ENCODE measurements around the gene NUP133.
"Not testable (repeated sequence)": the region's sequence is repeated elsewhere in the genome, so short reads cannot be mapped to it uniquely, and the experiment has no call there.

DNA sequence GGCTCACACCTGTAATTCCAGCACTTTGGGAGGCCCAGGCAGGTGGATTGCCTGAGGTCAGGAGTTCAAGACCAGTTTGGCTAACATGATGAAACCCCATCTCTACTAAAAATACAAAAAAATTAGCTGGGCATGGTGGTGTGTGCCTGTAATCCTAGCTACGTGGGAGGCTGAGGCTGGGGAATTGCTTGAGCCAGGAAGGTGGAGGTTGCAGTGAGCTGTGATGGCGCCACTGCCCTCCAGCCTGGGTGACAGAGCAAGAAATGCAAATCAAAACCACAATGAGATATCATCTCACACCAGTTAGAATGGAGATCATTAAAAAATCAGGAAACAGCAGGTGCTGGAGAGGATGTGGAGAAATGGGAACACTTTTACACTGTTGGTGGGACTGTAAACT, 3.1 kb upstream of the NUP133 start:
- TF ChIP-seq, protein P1, sequence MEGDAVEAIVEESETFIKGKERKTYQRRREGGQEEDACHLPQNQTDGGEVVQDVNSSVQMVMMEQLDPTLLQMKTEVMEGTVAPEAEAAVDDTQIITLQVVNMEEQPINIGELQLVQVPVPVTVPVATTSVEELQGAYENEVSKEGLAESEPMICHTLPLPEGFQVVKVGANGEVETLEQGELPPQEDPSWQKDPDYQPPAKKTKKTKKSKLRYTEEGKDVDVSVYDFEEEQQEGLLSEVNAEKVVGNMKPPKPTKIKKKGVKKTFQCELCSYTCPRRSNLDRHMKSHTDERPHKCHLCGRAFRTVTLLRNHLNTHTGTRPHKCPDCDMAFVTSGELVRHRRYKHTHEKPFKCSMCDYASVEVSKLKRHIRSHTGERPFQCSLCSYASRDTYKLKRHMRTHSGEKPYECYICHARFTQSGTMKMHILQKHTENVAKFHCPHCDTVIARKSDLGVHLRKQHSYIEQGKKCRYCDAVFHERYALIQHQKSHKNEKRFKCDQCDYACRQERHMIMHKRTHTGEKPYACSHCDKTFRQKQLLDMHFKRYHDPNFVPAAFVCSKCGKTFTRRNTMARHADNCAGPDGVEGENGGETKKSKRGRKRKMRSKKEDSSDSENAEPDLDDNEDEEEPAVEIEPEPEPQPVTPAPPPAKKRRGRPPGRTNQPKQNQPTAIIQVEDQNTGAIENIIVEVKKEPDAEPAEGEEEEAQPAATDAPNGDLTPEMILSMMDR (IDR thresholded peaks at IDR 0.05) = not testable (repeated sequence)
- TF ChIP-seq POLR2A (IDR thresholded peaks at IDR 0.05) = not testable (repeated sequence)

Measured in thyroid gland (tissue), 4 donors.